Uterus (tissue), 2 donors: ENCODE data around the gene SRGAP1.

Source experiments
- POLR2A ChIP-seq, 2 donors: fragments of 450-650 bp; IDR thresholded peaks; one replicate each; pipeline ENCODE4 v1.6.1; 2016; ENCODE audit warnings: antibody characterized with exemption in 2 of 2, mild to moderate bottlenecking in 1 of 2, moderate library complexity in 1 of 2
- TF ChIP-seq, protein P1 (sequence below), 4 experiments: fragments of 200-600 bp in 2 of 4; fragments of 450-650 bp in 2 of 4; sonication (generic) in 2 of 4; IDR thresholded peaks; one replicate each; pipeline ENCODE4 v1.5.1; 2016 to 2019; ENCODE audit warnings: antibody characterized with exemption in 4 of 4, mild to moderate bottlenecking in 2 of 4, moderate library complexity in 1 of 4

- TF ChIP-seq, protein P1, sequence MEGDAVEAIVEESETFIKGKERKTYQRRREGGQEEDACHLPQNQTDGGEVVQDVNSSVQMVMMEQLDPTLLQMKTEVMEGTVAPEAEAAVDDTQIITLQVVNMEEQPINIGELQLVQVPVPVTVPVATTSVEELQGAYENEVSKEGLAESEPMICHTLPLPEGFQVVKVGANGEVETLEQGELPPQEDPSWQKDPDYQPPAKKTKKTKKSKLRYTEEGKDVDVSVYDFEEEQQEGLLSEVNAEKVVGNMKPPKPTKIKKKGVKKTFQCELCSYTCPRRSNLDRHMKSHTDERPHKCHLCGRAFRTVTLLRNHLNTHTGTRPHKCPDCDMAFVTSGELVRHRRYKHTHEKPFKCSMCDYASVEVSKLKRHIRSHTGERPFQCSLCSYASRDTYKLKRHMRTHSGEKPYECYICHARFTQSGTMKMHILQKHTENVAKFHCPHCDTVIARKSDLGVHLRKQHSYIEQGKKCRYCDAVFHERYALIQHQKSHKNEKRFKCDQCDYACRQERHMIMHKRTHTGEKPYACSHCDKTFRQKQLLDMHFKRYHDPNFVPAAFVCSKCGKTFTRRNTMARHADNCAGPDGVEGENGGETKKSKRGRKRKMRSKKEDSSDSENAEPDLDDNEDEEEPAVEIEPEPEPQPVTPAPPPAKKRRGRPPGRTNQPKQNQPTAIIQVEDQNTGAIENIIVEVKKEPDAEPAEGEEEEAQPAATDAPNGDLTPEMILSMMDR (IDR thresholded peaks at IDR 0.05), result no peak
- TF ChIP-seq POLR2A (IDR thresholded peaks at IDR 0.05), result no peak
Observed at GRCh38 chr12:63880742-63881263, 36.3 kb downstream of the SRGAP1 start.
